Activated naive CD4-positive, alpha-beta T cell (primary cell): ENCODE data around the gene CSH1.
A peak's percentile ranks its signal among the peaks of the same experiment; 100 is the strongest.
"Not testable (repeated sequence)": the region's sequence is repeated elsewhere in the genome, so short reads cannot be mapped to it uniquely, and the experiment has no call there.

Experiments
- DNase-seq, 4 experiments: peaks; one replicate each; lab custom pipeline; 2025; lab: John Stamatoyannopoulos, UW

CSH1 gene

GRCh38 chr17:63904796-63905195 is 8.4 kb upstream of the CSH1 start:
- not testable (repeated sequence) for DNase-seq

- not testable (repeated sequence) for DNase-seq
Measured at GRCh38 chr17:63903787-63904201, 7.4 kb upstream of the CSH1 start.

GRCh38 chr17:63901971-63902370 is 5.6 kb upstream of the CSH1 start:
- DNase-seq: not testable (repeated sequence)

GRCh38 chr17:63898899-63899798 is 2.8 kb upstream of the CSH1 start:
- DNase-seq: not testable (repeated sequence)

- not testable (repeated sequence) for DNase-seq
Measured at GRCh38 chr17:63894821-63895220, 1.6 kb downstream of the CSH1 start.

- DNase-seq: not testable (repeated sequence)
Measured at GRCh38 chr17:63894021-63894420, 2.4 kb downstream of the CSH1 start.

GRCh38 chr17:63892316-63893037 is 3.9 kb downstream of the CSH1 start:
- not testable (repeated sequence) for DNase-seq

- DNase-seq: not testable (repeated sequence)
Measured at GRCh38 chr17:63889026-63889848, 7.1 kb downstream of the CSH1 start.

GRCh38 chr17:63885119-63885518 is 11.3 kb downstream of the CSH1 start:
- DNase-seq: not testable (repeated sequence)

GRCh38 chr17:63882626-63883126 is 13.7 kb downstream of the CSH1 start:
- DNase-seq: not testable (repeated sequence)

- peak; percentile 12 to 36 (median 25) for DNase-seq
Measured at GRCh38 chr17:63881935-63882601, 14.3 kb downstream of the CSH1 start, which contains the start of gene GH2. Gene GH2, minus strand, starts transcription at chr17:63881944. Its CDS starts 143 bp downstream, at chr17:63881801.

- DNase-seq: not testable (repeated sequence)
Measured at GRCh38 chr17:63881337-63881736, 15.0 kb downstream of the CSH1 start.

- DNase-seq: no peak
Measured at GRCh38 chr17:63880706-63881105, 15.7 kb downstream of the CSH1 start.

- DNase-seq: not testable (repeated sequence)
Measured at GRCh38 chr17:63878413-63878812, 18.0 kb downstream of the CSH1 start.

GRCh38 chr17:63874693-63875092 is 21.7 kb downstream of the CSH1 start:
- DNase-seq: not testable (repeated sequence)

GRCh38 chr17:63874061-63874626 is 22.2 kb downstream of the CSH1 start:
- DNase-seq: not testable (repeated sequence)

- DNase-seq: not testable (repeated sequence)
Measured at GRCh38 chr17:63873577-63873976, 22.8 kb downstream of the CSH1 start, which contains the start of gene CSH2. Gene CSH2, minus strand, starts transcription at chr17:63873677. Its CDS starts 63 bp downstream, at chr17:63873614.

- not testable (repeated sequence) for DNase-seq
Measured at GRCh38 chr17:63871646-63872365, 24.6 kb downstream of the CSH1 start.

- not testable (repeated sequence) for DNase-seq
Measured at GRCh38 chr17:63870292-63870665, 26.1 kb downstream of the CSH1 start.
